Renal cortex interstitium (tissue), 11 donors: ENCODE data around the gene SLC17A9. TPM values are rescaled to one million over a fixed set of nuclear protein-coding genes. Genes with fewer than 3 reads are reported as not detected.

ENCODE experiments used
- DNase-seq, 11 donors: peaks; one replicate each; pipeline ENCODE4 v3.0.0-alpha.2; 2013; ENCODE audit warnings: low read depth in 9 of 11, low spot score in 4 of 11; ENCODE audit errors: extremely low read depth in 1 of 11
- polyA plus RNA-seq, 3 donors: library from polyadenylated mRNA; unstranded; fragments of 120-200 nt; gene quantifications; one replicate each; pipeline ENCODE4 v1.2.1, GENCODE V29; 2013; ENCODE audit not compliant: insufficient read length in 3 of 3

The SLC17A9 gene
- polyA plus RNA-seq, 3 donors: 1.0 to 2.6 (median 2.0) TPM

DNA sequence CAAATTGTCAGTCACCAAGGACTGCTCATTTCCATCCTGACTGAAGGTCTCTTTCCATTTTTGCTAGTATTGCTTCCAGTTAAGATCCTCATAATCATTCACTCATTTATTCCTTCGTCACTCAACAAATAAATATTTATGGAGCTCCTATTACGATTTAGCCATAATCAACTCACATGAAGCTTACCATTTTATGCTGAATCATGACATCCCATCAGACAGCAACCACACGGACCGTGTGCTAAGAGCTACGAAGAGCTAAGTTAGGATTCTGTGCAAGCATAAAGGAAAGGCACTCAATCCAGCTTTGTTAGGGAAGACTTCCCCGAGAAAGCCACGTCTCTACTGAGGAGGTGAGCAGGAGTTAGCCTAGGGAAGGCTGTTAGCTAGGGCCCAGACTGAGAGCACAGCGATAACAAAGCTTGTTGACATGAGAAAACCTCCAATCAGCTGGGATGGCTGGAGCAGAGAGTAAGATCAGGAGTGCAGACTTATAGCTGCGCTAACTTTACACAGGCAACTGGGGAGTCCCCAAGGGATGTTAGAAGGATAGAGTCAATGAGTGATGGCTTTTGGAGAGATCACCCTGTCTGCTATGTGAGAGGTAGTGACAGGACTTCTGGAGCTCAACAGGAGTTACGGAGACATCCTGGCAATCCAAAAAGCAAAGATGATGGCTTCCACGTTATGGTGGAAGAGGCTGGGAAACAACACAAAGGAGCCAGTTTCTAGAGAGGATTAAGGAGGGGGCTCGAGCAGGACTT, 17.1 kb upstream of the SLC17A9 start:
- DNase-seq: no peak

DNA sequence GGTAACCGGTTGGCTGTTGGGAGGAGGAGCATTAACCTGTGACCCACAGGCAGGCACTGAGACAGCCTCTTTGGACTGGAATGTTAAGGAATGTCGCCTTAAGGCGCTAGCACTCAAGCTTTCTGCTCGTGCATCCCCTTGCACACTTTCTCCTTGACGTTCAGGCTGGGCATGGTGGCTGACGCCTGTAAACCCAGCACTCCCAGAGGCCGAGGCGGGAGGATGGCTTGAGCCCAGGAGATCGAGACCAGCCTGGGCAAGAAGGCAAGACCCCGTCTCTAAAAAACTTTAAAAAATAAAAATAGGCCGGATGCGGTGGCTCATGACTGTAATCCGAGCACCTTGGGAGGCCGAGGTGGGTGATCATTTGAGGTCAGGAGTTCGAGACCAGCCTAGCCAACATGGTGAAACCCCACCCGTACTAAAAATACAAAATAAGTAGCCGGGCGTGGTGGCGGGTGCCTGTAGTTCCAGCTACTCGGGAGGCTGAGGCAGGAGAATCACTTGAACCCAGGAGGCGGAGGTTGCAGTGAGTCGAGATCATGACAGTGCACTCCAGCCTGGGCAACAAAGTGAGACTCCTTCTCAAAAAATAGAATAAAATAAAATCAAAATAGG, 16.4 kb upstream of the SLC17A9 start:
- no peak for DNase-seq

DNA sequence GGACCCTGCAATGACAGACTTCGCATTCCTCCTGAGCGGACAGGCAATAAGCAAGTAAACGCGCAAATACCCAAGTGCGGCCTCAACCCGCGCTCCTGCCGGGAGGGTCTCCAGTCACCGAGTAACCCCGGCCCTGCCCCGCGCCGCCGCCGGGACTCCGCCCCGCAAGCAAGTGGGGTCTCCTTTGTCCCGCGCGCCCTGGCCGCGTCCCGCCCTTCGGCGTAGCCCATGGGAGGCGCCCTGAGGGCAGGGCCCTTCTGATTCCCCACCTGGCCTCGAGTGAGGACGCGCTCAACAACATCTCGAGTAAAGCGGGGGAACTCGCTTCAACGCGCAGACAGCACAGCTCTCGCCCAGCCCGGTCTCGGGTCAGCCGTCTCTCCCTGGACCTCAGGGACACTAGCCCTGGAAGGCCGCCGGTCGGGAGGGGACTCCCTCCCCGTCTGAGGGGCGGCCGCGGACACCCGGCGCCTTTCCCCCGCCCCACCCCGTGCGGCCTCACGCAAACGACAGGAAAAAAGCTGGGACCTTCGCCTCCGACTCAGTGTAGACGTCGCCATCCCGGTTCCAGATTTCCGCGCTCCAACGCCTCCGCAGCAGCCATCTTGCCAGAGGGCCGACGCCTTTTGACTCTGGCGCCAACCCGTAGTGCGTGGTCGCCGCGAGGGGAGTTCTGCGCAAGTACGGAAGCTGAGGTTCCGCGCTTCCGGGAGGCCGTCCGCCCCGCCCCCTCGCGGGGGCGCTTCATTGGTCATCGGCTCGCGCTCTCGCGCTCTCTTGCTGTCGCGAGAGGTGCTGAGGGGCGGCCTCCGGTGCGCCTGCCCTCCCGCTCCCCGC, 15.0 kb upstream of the SLC17A9 start:
- DNase-seq: peak; percentile 89 to 96 (median 94)

DNA sequence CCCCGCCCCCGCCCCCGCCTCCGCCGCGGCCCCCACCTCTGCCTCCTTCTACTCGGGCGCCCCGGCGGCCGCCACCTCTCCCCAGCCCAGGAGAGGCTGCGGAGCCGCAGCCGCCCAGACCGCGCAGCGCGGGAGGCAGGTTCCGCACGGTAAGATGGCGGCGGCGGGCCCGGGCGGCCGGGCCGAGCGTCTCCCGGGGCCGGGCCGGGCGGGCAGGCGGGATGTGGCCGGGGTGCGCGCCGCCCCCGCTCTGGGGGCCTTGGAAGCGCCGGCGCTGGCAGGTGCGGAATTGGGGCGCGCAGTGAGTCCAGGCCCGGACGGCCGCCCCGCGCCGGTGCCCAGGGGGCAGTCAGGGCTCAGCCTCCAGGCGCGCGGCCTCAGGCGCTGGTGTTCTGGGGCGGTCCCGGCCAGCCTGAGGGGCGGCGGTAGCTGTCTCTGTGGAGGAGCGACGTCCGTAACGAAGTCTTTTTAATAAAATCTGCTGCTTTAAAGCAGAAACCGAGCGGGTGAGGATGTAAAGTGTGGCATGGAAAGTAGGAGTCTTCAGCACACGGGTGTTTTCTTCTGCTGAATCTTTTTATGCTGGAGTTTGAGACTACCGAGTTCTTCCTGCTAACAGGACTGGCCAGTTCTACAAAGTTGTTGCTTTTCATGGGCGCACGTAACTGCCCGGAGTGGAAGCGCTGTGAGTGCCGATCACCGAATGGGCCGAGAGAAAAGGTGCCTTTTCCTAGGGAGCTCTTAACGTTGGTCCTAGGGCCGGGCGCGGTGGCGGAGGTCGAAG, 14.2 kb upstream of the SLC17A9 start, which contains the start of gene GID8:
Gene GID8 (plus strand): TSS at position 43 of the 784 bp plus-strand sequence. CDS start 3,356 bp downstream, outside the sequence.
- peak in 1 of 11 donors; percentile 47 for DNase-seq

DNA sequence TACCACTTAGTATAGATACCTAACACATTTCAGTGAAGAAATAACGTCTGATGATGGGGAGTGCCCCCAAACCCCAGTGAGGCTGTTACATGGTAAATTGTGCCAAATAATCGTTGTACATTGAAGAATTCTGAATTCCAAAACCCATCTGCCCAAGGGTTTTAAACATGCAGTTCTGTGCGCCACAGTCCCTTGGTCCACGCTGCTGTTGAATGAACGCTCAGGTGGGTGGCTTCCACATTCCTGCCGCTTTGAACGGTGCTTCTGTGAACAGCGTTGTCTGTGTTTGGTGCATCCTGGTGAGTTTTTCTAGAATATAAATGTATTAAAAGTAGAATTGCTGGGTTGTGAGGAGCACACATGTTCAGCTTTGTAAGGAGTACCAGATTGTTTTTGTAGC, 11.6 kb upstream of the SLC17A9 start:
- no peak for DNase-seq

DNA sequence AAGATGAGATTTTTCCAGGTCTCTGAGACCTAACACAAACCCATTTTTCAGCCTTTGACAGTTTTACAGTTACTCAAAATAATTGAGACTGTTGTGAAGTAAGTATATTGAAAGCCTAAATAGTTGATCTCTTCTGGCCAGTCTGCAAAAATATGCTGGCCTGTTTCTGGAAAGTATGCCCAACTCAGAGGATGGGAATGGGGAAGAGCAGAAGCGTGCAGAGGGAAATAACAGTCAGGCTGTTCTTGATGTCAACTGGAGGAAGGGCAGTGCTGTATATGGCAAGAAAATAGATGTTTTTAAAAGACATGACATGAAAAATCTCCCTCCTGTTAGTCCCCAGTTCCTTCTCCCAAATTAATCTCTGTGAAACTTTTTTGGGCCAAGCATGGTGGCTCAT, 10.7 kb upstream of the SLC17A9 start:
- DNase-seq: no peak

DNA sequence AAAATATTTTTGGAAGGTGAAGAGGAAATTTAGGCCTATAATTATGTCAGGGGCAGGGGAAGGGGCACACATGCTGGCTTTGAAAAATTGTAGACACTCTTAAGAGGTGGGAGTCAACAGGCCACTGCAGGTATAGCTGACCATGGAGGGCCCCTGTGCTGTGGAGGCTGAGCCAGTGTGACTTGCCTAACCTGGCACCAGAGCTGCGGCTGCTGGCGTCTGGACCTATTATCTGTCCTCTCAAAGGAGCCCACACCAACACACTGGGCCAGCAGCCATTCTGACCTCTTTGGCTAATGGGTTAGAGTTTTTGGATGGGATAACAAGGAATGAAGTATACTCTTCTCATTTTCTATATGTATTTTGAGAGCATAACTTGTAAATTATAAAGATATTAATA, 10.1 kb upstream of the SLC17A9 start:
- no peak for DNase-seq

DNA sequence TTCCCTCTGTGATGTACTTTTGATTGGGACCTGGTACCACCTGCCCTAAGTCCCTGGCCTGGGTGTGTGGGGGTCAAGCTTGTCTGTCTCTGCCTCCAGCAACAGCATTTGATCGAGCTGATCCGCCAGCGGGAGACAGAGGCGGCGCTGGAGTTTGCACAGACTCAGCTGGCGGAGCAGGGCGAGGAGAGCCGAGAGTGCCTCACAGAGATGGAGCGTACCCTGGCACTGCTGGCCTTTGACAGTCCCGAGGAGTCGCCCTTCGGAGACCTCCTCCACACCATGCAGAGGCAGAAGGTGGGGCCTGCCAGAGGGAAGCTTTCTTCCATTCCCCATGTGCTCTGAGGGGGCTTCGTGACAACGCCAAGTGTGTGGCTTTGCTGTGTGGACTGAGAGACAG, 9.1 kb upstream of the SLC17A9 start:
- no peak for DNase-seq

DNA sequence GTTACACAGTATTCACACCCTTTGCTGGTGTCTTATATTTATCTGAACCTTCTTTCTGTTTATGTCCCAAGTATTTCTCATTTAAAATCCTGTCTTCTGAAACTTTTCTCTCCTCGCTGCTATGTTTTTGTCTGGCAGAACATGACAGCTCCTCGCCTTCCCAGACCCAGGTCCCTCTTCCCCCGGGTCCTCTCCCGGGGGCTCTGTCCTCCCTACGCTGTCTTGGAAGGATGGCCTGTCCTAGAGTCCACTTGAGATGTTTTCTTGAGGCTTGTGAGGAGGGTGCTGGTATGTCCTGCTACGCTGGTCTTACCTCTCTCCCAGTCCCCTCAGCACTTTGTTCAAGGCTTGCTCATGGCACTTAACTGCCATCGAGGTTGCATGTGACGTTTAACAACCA, 8.3 kb upstream of the SLC17A9 start:
- DNase-seq: no peak

DNA sequence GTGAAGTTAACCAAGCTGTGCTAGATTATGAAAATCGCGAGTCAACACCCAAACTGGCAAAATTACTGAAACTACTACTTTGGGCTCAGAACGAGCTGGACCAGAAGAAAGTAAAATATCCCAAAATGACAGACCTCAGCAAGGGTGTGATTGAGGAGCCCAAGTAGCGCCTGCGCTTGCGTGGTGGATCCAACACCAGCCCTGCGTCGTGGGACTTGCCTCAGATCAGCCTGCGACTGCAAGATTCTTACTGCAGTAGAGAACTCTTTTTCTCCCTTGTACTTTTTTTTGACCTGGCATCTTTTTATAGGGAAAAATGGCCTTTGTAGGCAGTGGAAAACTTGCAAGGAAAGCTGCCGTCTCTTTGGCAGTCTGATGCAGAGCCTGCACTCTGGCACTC, 7.8 kb upstream of the SLC17A9 start:
- DNase-seq: no peak

DNA sequence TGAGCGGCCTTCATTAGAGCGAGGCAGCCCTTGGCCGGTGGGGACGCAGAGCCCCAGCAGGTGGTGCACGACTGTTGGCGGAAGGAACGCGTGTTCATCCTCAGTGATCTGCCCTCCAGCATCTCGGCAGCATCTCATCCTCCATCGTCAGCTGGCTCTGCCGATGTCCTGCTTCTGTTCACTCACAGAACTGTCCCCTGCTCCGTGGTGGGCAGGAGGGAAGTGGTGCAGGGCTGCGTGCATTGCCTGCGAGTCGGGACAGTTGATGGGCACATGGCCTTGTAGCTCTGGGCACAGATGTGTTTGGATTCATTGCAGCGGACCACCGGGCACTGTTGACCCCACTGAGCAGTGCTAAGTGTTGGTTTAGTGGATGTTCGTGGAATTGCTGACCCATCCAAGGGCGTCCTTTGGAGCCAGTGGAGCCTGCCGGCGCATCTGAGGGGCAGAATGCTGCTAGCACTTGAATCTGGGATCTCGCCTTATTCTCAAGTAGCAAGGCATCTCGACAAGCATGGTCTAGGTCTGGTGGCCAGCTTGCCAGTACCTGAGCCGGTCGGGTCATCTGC, 6.7 kb upstream of the SLC17A9 start:
- DNase-seq: no peak

DNA sequence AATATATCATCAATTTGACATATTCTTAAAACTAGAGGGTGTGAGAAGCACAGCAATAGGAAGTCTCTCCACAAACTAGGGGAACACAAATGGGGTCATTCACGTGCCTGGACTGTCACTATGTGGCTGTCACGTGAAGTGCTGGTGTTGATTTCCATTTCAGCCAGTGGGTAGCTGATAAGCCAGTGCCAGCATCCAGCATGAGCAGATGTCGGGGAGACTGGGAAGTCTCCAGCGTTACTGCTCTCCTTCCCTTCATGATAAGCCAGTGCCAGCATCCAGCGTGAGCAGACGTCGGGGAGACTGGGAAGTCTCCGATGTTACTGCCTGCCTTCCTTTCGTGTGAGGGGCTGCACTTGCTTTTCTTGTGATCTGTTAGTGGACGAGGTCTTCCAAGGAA, 5.6 kb upstream of the SLC17A9 start:
- no peak for DNase-seq

DNA sequence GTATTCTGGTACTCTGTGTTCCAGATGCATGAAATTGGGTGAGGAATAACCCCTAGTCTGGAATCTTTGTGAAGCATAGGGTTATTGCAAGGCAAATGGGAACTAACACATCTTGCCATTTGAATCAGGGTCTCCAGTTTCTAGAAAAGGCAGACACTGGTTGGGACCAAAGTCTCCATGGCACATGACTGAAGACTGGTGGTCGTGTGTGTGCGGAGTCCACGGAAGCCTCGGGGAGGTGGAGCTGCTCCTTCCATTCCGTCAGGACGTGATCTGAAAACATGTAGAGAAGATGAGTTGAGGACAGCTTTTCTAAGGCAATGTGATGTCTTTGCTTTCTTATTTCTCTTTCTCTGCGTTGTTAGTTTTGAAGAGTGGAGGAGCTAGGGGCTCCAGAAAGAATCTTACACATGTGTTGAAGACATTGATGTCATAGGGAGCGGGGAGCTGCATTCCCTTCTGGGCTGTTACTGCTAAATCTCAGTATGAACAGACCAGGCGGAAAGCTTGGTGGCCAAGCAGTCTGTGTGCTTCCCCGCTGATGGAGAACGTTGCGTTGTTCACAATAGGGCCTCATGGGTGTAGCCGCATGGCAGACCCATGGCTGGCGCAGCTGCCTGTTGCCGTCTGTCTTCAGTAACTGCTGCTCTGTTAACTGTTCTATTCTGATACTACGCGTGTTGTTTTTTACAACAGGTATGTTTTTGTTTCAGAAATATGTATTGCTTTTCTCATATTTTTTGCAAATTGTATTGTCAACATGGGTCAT, 4.8 kb upstream of the SLC17A9 start:
- no peak for DNase-seq

DNA sequence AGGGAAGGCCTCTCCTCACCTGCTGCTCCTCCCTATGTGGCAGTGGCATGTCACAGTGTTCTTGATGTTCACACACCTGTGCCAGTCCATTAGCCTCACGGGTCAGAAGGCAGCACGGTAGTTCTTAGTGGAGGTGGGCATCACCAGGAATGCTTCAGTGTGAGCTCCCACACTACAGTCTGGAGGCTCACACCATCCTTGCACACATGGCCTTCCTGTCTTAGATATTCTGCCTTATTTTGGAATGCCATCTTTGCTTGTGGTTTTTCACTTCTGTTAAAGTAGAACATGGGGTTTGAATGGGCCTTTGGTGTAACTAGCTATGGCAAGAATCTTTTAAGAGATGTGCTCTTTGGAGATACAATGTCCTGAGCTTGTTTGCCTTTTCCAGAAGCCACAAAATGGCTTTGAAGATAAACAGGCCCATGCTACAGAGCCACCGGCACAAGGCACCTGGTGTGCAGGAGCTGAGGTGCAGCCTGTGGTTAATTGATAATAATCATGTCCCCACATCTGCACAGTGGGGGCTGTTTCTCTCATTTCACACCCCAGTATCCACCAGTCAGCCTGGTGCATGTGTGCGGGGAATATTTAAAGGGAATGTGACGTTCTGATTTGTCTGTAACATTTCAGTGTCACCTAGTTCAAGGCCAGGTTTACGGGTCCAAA, 3.2 kb upstream of the SLC17A9 start:
- no peak for DNase-seq

DNA sequence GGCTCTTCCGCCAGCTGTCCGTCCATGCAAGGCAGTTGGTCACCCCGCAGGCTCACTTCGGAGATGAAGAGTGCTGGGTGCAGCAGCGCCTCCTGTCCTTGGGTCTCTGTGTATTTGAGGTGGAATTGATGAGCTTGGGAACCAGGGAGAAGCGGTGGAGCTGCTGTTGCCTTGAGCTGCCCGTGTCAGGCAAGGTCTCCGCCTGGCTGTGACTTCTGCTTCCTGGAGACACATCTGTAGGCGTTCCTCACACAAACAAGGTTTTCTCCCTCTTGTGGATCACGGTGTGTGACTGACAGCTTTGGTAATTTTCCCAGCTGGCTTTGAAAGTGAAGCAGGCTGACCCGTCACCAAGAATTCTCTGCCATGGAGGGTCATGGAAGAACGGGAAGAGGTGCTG, 2.5 kb upstream of the SLC17A9 start:
- no peak for DNase-seq

DNA sequence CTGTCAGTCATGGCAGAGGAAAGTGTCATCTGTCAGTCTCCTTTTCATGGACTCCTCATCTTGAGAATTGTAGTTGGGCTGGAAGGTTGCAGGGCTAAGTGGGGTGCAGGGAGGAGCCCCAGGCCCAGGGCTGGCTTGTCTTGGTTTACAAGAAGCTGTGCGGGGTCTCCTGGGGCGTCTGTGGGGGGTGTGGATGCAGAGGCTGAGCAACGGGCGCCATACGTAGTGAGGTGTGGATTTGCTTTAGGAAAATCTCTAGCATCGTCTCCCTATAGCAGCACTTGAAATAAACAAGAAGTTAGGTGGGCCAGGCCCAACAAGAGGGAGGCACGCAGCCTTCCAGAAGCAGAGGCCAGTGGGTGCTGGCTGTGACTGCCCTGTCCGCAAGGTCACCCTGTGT, 1.8 kb upstream of the SLC17A9 start:
- DNase-seq: no peak

DNA sequence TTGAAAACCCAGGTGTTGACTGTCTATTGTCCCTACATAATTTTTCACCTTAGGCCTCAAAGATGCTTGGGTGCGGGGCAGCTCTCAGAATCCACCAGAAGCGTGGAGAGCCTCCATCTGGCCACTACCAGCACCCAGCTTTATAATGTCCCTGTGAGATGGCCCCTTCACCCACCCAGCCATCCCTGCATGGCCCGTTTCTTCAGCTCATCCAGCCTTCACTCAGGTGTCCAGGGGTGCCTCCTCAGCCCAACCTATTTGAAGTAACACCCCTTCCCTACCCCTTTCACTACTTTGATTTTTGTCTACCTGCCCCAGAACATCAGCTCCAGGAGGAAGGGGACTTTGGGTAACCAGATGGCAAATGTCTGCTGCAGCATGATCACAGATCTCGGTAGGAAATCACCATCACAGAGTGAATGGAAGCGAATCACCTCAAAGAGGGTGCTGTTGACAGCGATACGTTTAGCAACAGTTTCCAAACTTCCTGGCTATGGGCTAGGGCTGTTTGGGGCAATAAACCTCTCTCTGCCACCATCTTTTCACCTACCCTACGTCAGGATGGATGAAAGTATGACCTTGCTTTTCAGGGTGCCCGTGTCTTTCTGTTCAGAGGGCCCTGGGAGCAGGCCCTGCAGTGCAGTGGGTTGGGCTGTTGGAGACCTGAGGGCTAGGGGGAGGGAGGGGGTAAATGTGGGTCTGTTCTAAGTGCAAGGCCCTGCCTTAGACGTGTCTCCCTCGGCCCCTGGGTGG, 1.2 kb upstream of the SLC17A9 start:
- DNase-seq: no peak
